ENCODE data around the gene TMA7B. TPM values are rescaled to one million over a fixed set of nuclear protein-coding genes. Genes with fewer than 3 reads are reported as not detected.
"Not testable (repeated sequence)": the region's sequence is repeated elsewhere in the genome, so short reads cannot be mapped to it uniquely, and the experiment has no call there.

The TMA7B gene
- polyA plus RNA-seq, 1 experiment = not detected

GRCh38 chr22:39990686-39991085 is 30.5 kb downstream of the TMA7B start:
- no peak for DNase-seq (ENCODE audit: low read depth)
- H3K4me3 ChIP-seq (ENCODE audit: low read depth, low read length) = no peak overlapping the region
- H3K36me3 ChIP-seq (ENCODE audit: control insufficient read depth, insufficient read depth, low read length) = no peaks in the 10 kb centered on the region
- TF ChIP-seq, protein P1, sequence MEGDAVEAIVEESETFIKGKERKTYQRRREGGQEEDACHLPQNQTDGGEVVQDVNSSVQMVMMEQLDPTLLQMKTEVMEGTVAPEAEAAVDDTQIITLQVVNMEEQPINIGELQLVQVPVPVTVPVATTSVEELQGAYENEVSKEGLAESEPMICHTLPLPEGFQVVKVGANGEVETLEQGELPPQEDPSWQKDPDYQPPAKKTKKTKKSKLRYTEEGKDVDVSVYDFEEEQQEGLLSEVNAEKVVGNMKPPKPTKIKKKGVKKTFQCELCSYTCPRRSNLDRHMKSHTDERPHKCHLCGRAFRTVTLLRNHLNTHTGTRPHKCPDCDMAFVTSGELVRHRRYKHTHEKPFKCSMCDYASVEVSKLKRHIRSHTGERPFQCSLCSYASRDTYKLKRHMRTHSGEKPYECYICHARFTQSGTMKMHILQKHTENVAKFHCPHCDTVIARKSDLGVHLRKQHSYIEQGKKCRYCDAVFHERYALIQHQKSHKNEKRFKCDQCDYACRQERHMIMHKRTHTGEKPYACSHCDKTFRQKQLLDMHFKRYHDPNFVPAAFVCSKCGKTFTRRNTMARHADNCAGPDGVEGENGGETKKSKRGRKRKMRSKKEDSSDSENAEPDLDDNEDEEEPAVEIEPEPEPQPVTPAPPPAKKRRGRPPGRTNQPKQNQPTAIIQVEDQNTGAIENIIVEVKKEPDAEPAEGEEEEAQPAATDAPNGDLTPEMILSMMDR (IDR thresholded peaks at IDR 0.05; ENCODE audit: insufficient read depth, low read depth, low read length) = no peak
- POLR2A ChIA-PET = no interaction called here
- CTCF ChIA-PET = interaction anchor here (2.0 kb wide), 1 partner anchor 10 kb away, joined by 5 read pairs; no protein-coding TSS in a partner anchor
- peaks cover 15% of the 10 kb centered on the region for H3K27me3 ChIP-seq (ENCODE audit: control insufficient read depth, insufficient read depth, low read length)

DNA sequence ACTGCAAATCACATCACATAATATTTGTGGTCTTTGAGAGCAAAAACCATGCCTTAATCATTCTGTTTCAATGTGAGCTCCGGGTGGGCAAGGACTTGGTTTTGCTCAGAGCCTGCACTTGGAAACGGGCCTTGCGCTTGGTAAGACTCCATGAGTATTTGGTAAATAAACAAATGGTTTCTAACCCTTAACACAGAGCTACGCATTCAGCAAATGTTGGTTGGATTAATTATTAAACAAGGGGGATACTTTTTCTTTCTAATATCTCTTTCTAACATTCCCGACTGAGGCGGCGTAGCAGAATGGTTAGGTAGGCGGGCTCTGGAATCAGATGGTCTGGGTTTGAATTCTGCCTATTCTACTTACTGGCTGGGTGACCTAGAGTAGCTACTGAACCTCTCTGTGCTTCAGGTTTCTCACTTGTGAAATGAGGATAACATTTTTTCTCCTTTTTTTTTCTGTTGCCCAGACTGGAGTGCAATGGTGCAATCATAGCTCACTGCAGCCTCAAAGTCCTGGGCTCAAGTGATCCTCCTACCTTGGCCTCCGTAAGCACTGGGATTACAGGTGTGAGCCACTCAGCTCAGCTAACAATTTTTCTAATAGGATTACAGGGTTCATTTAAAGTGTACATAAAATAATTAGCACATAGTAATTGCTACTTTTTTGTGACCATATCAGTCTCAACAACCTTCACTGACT is 31.1 kb downstream of the TMA7B start:
- peaks cover 18% of the 10 kb centered on the region for H3K27me3 ChIP-seq (ENCODE audit: control insufficient read depth, insufficient read depth, low read length)
- H3K4me3 ChIP-seq (ENCODE audit: low read depth, low read length) = no peak overlapping the region
- no peak for DNase-seq (ENCODE audit: low read depth)
- TF ChIP-seq, protein P1 (IDR thresholded peaks at IDR 0.05; ENCODE audit: insufficient read depth, low read depth, low read length) = no peak
- ChIA-PET CTCF (interaction anchor here (2.0 kb wide), 1 partner anchor 9 kb away, joined by 5 read pairs; no protein-coding TSS in a partner anchor), POLR2A (no interaction called here)
- no peaks in the 10 kb centered on the region for H3K36me3 ChIP-seq (ENCODE audit: control insufficient read depth, insufficient read depth, low read length)

DNA sequence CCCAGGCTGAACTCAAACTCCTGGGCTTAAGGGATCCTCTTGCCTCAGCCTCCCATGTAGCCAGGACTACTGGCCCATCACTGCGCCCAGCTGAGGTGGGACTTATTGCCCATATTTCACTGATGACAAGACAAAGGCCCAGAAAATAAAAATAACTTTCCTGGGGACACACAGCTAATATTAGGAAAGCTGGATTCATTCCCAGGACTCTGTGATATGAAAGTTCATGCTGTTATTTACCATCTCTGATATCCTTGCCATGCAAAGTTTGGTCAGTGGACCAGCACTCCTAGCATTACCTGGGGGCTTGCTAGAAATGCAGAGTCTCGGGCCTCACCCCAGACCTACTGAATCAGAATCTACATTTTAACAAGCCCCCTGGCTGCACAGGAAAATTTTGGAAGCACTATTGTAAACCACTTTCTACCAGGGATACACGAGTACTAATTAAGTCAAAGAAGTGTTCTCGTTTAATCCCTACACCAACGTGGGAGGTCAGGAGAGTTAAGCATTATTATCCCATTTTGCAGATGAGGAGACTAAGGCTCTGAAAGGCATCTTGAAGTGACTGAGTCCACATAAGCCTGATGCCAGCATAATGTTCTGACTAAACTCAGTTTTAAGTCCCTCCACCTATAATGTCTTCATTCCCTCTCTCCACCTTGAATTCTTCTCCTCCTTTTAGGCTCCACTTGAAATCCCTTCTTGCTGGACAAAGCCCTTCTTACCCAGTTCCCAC is 32.1 kb downstream of the TMA7B start:
- DNase-seq (ENCODE audit: low read depth) = no peak
- POLR2A ChIA-PET = no interaction called here
- Histone ChIP-seq H3K36me3 (ENCODE audit: control insufficient read depth, insufficient read depth, low read length) (no peaks in the 10 kb centered on the region), H3K4me3 (ENCODE audit: low read depth, low read length) (no peak overlapping the region), H3K27me3 (ENCODE audit: control insufficient read depth, insufficient read depth, low read length) (peaks cover 16% of the 10 kb centered on the region)
- CTCF ChIA-PET = interaction anchor here (2.0 kb wide), 1 partner anchor 9 kb away, joined by 5 read pairs; no protein-coding TSS in a partner anchor
- TF ChIP-seq, protein P1 (IDR thresholded peaks at IDR 0.05; ENCODE audit: insufficient read depth, low read depth, low read length) = no peak

- CTCF ChIA-PET; POLR2A ChIA-PET; DNase-seq (ENCODE audit: low read depth); H3K4me3 ChIP-seq (ENCODE audit: low read depth, low read length); H3K36me3 ChIP-seq (ENCODE audit: control insufficient read depth, insufficient read depth, low read length): not testable (repeated sequence)
- peaks cover 16% of the 10 kb centered on the region for H3K27me3 ChIP-seq (ENCODE audit: control insufficient read depth, insufficient read depth, low read length)
These were observed 32.7 kb downstream of the TMA7B start for GRCh38 chr22:39992894-39993293.

- no peak overlapping the region for H3K4me3 ChIP-seq (ENCODE audit: low read depth, low read length)
- ChIA-PET CTCF (interaction anchor here (0.5 kb wide), 1 partner anchor 47 kb away, joined by 3 read pairs; no protein-coding TSS in a partner anchor), POLR2A (no interaction called here)
- H3K27me3 ChIP-seq (ENCODE audit: control insufficient read depth, insufficient read depth, low read length) = peaks cover 16% of the 10 kb centered on the region
- DNase-seq (ENCODE audit: low read depth) = no peak
- no peaks in the 10 kb centered on the region for H3K36me3 ChIP-seq (ENCODE audit: control insufficient read depth, insufficient read depth, low read length)
- TF ChIP-seq, protein P1 (IDR thresholded peaks at IDR 0.05; ENCODE audit: insufficient read depth, low read depth, low read length) = no peak
These were observed 33.9 kb downstream of the TMA7B start for GRCh38 chr22:39994041-39994565.
